ENCODE results near the gene LRRC30.
"Not testable (repeated sequence)": the region's sequence is repeated elsewhere in the genome, so short reads cannot be mapped to it uniquely, and the experiment has no call there.

The LRRC30 gene

DNA sequence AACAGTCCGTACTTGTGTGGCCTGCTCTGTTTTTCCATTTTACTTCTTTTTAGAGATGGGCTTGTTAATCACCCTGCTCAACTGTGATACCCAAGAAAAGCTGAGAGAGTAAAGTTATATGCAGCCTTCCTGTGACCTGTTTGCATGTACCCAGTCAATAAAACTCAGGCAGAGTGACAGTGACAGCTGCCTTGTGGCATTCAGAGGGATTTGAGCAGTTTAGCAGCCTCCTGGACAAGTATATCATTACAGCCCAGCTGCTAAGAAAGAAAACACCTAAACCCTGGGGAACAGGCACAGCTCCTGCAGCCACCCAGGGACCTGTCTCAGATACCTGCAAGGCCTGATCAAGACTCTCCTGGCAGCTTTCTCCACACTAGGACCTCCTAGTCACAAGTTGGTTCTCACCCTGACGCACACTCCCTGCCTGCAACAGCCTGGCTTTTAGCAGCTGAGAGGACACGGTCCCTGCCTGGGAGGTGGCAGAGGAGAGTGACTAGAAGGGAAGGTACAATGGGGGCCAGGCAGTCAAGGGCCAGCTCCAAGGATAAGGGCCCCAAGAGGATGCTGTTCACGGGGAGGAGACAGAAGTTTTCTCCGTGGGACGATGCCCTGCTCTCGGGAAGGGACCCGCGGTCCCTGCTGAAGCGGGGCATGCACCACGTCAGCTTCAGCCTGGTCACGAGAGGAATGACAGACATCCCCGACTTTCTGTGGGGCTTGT is at the start of gene LRRC30:
TSS of gene LRRC30 (plus strand) at position 464 of the 724 bp plus-strand sequence. CDS start at position 514, 50 bp downstream.
- DNase-seq (ENCODE audit: low spot score), result no peak

GRCh38 chr18:7185701-7186100 is 45.2 kb upstream of the LRRC30 start:
- DNase-seq (ENCODE audit: low spot score), result no peak

DNA sequence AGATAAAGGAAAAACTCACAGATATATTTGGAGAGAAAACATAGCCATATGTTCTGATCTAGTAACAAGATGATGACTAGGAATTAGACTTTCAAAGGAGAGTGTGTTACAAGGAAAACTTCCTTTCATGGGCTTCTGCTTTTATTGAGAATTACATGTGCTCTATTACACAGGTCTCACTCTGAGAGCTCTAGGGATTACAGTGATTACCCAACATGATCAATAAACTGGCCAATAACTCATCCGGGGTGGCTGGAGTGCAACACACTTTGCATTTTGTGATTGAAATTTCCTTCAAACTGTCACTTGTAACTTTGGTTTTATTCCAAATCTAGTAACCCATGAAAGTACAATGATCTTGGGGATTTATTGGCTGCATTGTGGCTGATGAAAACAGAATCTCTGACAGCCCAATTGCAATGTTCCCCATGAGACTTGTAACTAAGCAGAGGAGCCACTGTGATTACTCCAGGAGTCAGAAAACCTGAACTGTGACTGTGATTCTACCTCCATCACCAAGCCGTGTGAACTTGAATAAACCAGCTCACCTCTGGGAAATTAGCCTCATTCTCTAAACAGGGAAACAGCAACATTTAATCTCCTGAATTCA is 40.2 kb upstream of the LRRC30 start:
- DNase-seq (ENCODE audit: low spot score), result no peak

DNA sequence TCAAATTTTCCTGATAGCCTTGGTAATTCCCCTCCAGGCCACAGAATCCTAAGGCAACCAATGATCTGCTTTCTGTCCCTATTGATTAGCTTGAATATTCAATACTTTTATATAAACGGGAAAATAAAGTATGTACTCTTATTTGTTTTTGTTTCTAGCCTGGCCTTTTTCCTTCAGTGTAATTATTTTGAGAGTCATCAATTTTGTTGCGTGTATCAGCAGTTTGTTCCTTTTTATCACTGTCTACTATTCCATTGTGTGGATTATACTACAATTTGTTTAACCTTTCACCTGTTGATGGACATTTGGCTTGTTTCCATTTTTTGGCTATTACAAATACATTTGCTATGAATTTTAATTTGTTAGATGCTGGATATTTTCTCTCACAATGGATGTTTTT is 39.2 kb upstream of the LRRC30 start:
- no peak for DNase-seq (ENCODE audit: low spot score)

GRCh38 chr18:7195266-7195665 is 35.6 kb upstream of the LRRC30 start:
- no peak for DNase-seq (ENCODE audit: low spot score)

GRCh38 chr18:7196421-7196820 is 34.5 kb upstream of the LRRC30 start:
- no peak for DNase-seq (ENCODE audit: low spot score)

DNA sequence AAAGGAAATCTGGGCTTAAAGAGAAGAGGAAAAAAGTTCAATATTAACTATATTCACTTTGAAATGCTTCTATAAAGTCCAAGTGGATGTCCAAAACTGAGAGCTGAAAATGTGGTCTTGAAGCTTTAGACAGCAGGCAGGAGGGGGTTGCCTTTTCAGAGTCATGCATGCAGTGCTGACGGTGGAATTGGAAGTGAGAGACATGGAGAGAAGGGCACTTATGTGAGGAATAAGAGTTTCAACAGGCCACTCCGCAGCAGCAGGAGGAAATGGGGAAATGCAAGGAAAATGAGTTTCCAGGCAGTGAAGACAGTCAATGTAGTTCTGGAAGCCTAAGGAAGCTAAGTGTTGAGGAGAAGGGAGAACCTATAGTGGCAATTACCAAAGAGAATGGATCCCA is 33.0 kb upstream of the LRRC30 start:
- DNase-seq (ENCODE audit: low spot score), result no peak

- DNase-seq (ENCODE audit: low spot score), result no peak
Measured at GRCh38 chr18:7198326-7198725, 32.6 kb upstream of the LRRC30 start.

DNA sequence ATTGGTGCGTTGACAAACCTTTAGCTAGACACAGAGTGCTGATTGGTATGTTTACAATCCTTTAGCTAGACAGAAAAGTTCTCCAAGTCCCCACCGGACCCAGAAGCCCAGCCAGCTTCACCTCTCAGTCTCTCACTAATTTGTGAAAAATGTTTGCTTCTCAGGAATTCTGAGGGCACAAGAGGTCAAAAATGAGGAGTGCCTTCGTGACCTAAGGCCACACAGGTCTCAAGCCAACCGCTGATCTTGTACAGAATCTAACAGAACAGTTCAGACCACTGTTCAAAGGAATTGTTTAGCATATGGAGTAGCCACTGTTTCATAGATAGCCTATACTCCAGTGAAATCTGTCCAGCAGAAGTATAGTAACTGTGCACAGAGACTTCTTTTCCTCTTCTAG is 29.8 kb upstream of the LRRC30 start:
- no peak for DNase-seq (ENCODE audit: low spot score)

DNA sequence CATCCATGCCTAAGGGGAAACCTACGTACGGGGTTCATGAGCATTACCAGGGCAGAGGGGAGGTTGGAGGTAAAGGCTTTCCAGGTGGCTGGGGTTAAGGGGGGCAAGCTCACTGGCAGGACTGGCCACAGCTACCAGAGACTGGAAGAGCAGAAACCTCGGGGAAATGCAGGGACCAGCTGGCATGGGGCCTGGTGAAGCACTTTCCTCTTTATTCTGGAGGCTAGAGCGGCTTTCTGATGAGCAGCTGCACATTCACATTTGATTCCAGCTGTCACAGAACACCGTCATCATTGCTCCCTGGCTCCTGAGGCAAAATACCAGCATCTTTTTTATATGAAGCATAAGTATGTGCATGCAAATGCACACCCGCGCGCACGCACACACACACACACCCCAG is 28.7 kb upstream of the LRRC30 start:
- DNase-seq (ENCODE audit: low spot score), result no peak

DNA sequence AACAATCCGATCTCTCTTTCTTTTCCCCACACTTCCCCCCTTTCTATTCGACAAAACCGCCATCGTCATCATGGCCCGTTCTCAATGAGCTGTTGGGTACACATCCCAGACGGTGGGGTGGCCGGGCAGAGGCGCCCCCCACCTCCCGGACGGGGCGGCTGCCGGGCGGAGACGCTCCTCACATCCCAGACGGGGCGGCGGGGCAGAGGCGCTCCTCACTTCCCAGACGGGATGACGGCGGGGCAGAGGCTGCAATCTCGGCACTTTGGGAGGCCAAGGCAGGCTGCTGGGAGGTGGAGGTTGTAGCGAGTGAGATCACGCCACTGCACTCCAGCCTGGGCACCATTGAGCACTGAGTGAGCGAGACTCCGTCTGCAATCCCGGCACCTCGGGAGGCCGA is 27.3 kb upstream of the LRRC30 start:
- not testable (repeated sequence) for DNase-seq (ENCODE audit: low spot score)

GRCh38 chr18:7205346-7205745 is 25.5 kb upstream of the LRRC30 start:
- DNase-seq (ENCODE audit: low spot score), result no peak

GRCh38 chr18:7206217-7206616 is 24.7 kb upstream of the LRRC30 start:
- DNase-seq (ENCODE audit: low spot score), result no peak

DNA sequence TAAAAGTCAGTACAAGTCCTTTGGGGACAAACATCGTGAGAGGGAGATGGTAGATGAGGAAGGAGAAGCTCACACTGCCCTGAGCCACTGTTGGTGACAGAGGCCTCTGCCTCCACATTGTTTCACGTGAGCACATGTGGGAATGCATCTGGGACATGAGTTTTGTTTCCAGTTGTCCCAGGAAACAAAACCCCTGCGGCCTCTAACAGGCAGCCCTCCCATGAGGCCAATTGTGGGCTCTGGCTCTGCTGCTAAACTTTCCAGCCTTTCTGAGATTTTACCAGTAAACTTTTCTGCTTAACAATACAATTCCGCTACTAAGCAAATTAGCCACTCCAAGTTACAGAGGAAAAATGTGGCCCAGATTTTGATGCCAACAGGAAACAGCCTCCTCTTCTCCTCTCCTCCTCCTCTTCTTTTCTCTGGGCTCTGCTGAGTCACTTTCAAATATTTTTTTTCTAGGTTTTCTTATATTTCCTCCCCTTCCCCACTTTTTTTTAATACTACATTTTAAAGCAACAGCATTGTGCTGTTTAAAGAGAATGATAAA is 23.4 kb upstream of the LRRC30 start:
- DNase-seq (ENCODE audit: low spot score), result no peak

DNA sequence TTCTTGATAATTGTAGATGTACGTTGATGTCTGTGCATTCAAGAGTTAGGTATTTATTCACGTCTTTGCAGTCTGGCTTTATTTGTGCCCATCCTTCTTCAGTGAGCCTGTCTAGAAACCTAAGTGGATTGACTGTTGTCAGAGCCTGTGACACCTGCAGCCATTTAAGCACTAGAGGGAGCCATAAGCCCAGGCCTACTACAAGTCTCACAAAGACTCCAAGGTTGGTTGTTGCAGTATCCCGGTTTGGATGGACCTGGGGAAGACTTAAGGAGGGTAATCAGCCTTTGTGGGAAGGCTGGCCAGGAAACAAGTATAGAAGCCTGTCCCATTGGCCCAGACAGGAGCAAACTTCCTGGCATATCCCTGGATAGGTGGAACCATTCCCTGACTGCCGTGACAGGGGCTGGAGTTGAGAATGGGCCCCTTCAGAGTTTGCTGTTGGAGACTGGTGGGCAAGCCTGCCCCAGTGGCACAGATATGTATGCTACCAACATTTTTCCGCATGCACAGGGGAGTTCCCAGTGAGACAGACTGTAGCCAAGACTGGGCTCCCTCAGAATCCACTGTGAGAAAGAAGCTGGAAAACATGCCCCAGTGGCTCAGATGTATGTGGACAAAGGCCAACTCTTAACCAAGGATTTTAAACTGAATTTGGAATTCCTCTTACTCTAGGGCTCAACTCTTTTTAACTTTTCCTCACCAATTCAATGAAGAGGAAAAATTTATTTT is 9.3 kb upstream of the LRRC30 start:
- peak; percentile 77 for DNase-seq (ENCODE audit: low spot score)

DNA sequence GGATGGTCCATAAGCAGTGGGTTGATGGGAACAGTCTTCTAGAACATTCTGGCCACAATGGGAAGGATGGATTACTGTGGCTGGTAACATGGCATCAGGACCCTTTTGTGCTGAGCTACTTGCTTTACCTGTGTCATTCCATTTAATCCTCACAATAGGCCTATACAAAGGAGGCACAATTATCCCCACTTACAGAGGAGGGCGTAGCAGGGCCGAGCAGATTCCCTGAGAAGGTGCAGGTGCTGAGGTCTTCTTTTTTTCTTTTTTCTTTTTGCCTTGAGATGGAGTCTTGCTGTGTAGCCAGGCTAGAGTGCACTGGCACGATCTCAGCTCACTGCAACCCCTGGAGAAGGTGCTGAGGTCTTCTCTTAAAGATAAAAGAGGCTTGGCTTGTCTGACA is 6.7 kb upstream of the LRRC30 start:
- DNase-seq (ENCODE audit: low spot score), result no peak

DNA sequence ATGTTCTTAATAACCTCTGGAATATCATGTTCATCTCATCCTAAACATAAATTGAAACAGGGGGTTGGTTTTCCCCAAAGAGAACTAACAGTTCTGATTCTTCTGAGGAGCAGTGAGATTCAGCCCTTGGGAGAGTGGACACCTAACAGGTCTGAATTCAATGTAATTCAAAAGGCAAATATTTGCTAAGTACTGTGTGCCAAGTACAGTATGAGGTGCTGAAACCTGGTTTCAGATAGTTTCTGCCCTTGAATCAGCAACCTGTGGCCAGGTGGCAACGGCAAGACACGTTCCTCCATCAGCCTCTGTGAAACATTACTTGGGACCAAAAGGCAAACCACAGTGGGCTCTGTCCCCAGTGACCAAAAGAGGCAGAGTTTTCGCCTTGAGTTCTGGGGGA is 1.3 kb downstream of the LRRC30 start:
- no peak for DNase-seq (ENCODE audit: low spot score)

- DNase-seq (ENCODE audit: low spot score), result no peak
Measured at GRCh38 chr18:7233134-7233810, 2.4 kb downstream of the LRRC30 start.

GRCh38 chr18:7234091-7234490 is 3.2 kb downstream of the LRRC30 start:
- DNase-seq (ENCODE audit: low spot score), result no peak

GRCh38 chr18:7234956-7235355 is 4.1 kb downstream of the LRRC30 start:
- DNase-seq (ENCODE audit: low spot score), result no peak

DNA sequence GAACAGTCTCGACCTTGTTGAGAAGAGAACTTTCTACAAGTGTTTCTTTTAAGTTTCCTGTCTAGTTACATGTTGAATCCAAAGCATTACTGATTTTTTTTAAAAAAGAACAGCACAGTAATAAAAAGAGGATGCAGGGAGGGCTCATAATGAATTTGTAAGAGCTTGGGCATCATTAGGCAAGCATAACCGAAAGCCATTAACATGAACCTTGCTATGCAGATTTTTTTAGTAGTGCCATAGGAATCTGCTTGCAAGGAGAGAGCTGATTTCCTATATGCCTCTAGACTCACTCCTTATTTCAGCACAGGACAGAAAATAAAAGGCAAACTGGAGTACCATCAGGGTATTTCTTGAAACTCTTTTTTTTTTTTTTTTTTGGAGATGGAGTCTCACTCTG is 5.2 kb downstream of the LRRC30 start:
- DNase-seq (ENCODE audit: low spot score), result no peak

- no peak for DNase-seq (ENCODE audit: low spot score)
Measured at GRCh38 chr18:7236933-7237332, 6.0 kb downstream of the LRRC30 start.
